Neural crest cell (in vitro differentiated cells): Measurements from ENCODE around the gene ACBD6. TPM values are rescaled to one million over a fixed set of nuclear protein-coding genes. Genes with fewer than 3 reads are reported as not detected.

ENCODE experiments used
- DNase-seq: peaks from one replicate; pipeline ENCODE4 v3.0.0; 2021; ENCODE audit warnings: low read depth, mixed read lengths, low spot score
- H3K27ac Mint-ChIP-seq: one replicate; pipeline ENCODE4 v1.8.0; 2021; ENCODE audit warnings: mild to moderate bottlenecking, mixed read lengths; ENCODE audit not compliant: unreplicated experiment
- H3K27me3 Mint-ChIP-seq: 2 replicates; pipeline ENCODE4 v1.8.0; 2021; ENCODE audit warnings: low read depth, mild to moderate bottlenecking, mixed read lengths
- H3K36me3 Mint-ChIP-seq: 2 replicates; pipeline ENCODE4 v1.8.0; 2021; ENCODE audit warnings: low read depth, mild to moderate bottlenecking, mixed read lengths
- H3K4me1 Mint-ChIP-seq: 2 replicates; pipeline ENCODE4 v1.8.0; 2021; ENCODE audit warnings: mixed read lengths
- H3K4me3 Mint-ChIP-seq: one replicate; pipeline ENCODE4 v1.8.0; 2021; ENCODE audit warnings: mild to moderate bottlenecking, mixed read lengths
- H3K9me3 Mint-ChIP-seq: 2 replicates; pipeline ENCODE4 v1.8.0; 2021; ENCODE audit warnings: mixed read lengths
- CTCF ChIP-seq: fragments of 200-600 bp; sonication (generic); conservative IDR thresholded peaks from 2 replicates; pipeline ENCODE4 v1.5.0; 2021; ENCODE audit warnings: antibody characterized with exemption, mild to moderate bottlenecking
- total RNA-seq: library from RNA; stranded (reverse); gene quantifications from 2 replicates; pipeline ENCODE4 v1.2.1, GENCODE V29; 2021

Gene ACBD6
- total RNA-seq, 1 donor from 2014 or later = 59.1 TPM

- Mint-ChIP-seq H3K4me1 (no peaks in the 10 kb centered on the region), H3K4me3 (no peak overlapping the region), H3K9me3 (peaks cover 35% of the 10 kb centered on the region), H3K27me3 (no peaks in the 10 kb centered on the region), H3K27ac (no peak overlapping the region), H3K36me3 (peaks cover 58% of the 10 kb centered on the region)
- DNase-seq = no peak
- no peak for TF ChIP-seq CTCF
These were observed 115.5 kb downstream of the ACBD6 start for GRCh38 chr1:180386745-180387367.

- Mint-ChIP-seq H3K27me3 (no peaks in the 10 kb centered on the region), H3K9me3 (peaks cover 40% of the 10 kb centered on the region), H3K27ac (no peak overlapping the region), H3K4me1 (no peaks in the 10 kb centered on the region), H3K36me3 (peaks cover 60% of the 10 kb centered on the region), H3K4me3 (no peak overlapping the region)
- no peak for TF ChIP-seq CTCF
- DNase-seq = no peak
These were observed 117.2 kb downstream of the ACBD6 start for GRCh38 chr1:180385144-180385543.

GRCh38 chr1:180384286-180385005 lies 117.9 kb downstream of the ACBD6 start:
- H3K4me3 Mint-ChIP-seq = no peak overlapping the region
- no peak overlapping the region for H3K27ac Mint-ChIP-seq
- no peaks in the 10 kb centered on the region for H3K27me3 Mint-ChIP-seq
- TF ChIP-seq CTCF = no peak
- H3K36me3 Mint-ChIP-seq = peaks cover 67% of the 10 kb centered on the region
- H3K9me3 Mint-ChIP-seq = peaks cover 43% of the 10 kb centered on the region
- no peak for DNase-seq
- H3K4me1 Mint-ChIP-seq = no peaks in the 10 kb centered on the region

- H3K27ac Mint-ChIP-seq = no peak overlapping the region
- H3K4me1 Mint-ChIP-seq = no peaks in the 10 kb centered on the region
- no peaks in the 10 kb centered on the region for H3K27me3 Mint-ChIP-seq
- no peak for DNase-seq
- peaks cover 47% of the 10 kb centered on the region for H3K9me3 Mint-ChIP-seq
- no peak for TF ChIP-seq CTCF
- H3K4me3 Mint-ChIP-seq = no peak overlapping the region
- H3K36me3 Mint-ChIP-seq = peaks cover 75% of the 10 kb centered on the region
These were observed 119.9 kb downstream of the ACBD6 start for GRCh38 chr1:180382326-180383115.

GRCh38 chr1:180381184-180381580 lies 121.2 kb downstream of the ACBD6 start:
- no peak for TF ChIP-seq CTCF
- no peak overlapping the region for H3K27ac Mint-ChIP-seq
- H3K9me3 Mint-ChIP-seq = peaks cover 51% of the 10 kb centered on the region
- no peaks in the 10 kb centered on the region for H3K4me1 Mint-ChIP-seq
- DNase-seq = no peak
- no peaks in the 10 kb centered on the region for H3K27me3 Mint-ChIP-seq
- H3K36me3 Mint-ChIP-seq = peaks cover 73% of the 10 kb centered on the region
- H3K4me3 Mint-ChIP-seq = no peak overlapping the region
